C1 segment of cervical spinal cord (tissue), 14 donors: Measurements from ENCODE around the gene JPT2.
"Not testable (repeated sequence)": the region's sequence is repeated elsewhere in the genome, so short reads cannot be mapped to it uniquely, and the experiment has no call there.

ENCODE experiments used
- DNase-seq, 14 donors: peaks; one replicate each; lab custom pipeline; 2025; lab: John Stamatoyannopoulos, UW

JPT2 gene

DNA sequence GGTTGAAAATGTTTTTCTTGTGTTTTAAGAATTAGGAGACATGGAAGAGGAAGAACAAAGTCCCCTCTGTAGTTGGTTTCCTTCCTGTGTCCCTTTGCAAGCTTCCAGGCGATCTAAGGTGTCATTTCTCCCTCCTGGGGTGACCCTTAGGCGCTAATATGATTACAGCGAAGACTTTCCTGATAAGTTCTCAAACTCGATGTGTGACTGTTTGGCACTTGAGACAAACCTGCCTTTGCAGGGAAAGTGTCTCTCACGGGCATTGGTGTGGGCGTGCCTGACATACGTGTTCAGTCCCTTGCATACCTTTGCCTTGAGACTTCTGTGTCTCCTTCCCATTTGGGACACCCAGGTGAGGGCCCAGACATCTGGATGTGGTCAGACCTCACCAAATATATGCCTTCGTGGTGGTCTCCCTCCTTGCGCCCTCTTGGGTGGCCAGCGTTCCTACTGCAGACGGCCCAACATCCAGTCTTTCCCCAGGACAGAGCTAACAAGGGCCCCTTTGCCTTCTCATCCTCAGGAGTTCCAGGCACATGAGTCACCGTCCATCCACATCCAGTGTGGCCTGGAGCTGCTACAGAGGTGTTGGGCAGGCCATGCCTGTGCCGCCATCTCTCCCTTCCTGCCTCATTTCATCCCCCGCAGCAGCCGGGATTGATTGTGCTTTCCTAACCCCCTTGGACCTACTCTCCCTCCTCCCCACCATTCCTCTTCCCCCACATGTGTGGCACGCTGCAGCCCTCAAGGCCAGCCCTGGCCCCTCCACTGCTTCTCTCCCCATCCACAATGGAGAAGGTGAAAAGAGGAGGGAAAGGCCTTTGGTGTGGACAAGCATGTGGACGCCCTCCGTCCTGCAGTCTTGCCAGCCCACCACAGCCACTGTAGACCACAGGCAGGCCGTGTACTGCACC, 3.1 kb upstream of the JPT2 start:
- DNase-seq: no peak

GRCh38 chr16:1676661-1677060, 1.4 kb upstream of the JPT2 start:
- DNase-seq: peak in 1 of 14 donors; percentile 6

GRCh38 chr16:1677339-1677738, 740 bp upstream of the JPT2 start:
- peak in 2 of 14 donors; percentile 11 to 25 for DNase-seq

GRCh38 chr16:1678500-1679098, 520 bp downstream of the JPT2 start:
- DNase-seq: peak in 6 of 14 donors; percentile 7 to 47 (median 34)

DNA sequence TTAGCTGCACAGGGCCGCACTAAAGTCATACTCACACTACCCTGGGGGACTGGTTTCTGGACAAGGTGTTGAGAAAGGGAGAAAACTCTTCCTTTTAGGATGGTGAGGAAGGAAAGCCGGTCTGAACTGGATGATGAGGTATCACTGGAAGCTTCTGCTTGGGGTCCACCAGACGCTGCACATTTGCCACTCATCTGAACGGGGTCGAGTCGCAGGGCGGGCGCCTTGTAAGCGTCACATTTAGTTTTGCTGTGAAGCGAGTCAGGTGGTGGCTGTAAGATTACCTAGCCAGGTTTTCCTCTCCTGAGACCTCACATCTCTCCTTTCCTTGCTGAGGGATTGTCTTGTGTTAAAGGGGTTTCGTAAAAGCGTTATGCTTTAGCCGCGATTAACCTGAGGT, 2.3 kb downstream of the JPT2 start:
- peak in 1 of 14 donors; percentile 19 for DNase-seq

DNA sequence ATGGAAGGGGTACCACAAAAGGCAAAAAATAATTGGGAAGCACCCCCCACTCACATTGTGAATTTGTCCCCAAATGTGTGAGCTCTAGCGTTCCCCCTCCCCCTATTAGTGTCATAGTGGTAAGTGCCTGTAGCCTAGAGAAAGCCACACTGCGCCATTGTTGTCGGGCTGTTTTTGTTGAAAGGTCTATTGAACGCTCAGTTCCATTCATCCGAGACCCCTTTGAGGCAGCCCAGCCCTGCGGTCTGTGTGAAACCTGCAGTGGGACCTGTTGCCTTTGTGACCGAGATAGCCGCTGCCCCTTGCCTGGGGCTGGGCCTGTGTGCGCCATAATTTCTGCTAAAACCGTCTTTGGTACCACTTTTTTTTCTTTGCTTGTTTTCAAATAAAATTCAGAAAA, 3.0 kb downstream of the JPT2 start:
- DNase-seq: peak in 2 of 14 donors; percentile 8 to 17

DNA sequence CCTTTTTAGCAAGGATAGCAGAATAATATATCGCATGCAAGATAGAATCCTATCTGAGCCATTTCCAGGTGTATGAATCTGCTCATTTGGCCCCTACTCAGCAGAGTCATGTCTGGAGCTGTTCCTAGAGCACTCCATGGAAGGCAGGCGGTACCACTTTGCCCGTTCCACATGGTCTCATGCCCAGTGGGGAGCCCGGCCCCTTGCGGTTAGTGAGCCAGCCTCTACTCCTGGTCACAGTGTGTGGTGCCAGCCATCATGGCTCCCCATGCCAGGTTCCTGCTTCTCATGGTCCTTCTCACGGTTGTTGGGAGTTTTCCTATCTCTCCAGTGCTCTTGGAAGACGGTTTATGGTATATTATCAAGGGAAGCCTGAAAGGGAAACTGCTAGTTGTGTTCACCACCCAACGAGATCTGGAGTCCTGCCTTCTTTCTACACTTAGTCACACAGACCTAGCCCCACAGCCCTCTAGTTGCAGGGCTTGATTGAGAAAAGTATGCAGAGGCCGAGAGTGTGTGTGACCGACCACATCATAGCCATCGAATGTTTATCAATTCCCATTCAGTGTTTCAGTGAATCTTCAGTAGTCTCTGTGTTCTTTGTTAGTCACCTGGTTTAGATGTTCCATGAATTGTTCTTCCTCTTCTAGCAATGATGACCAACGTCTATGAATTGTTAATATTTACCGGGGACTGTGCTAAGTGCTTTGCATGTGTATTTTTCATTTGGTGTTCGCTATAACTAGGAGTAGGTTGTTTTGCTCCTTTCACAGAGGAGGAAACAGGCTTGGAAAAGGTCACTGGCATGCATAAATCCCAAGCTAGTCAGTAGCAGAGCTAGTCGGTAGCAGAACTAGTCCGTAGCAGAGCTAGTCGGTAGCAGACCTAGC, 9.6 kb downstream of the JPT2 start:
- DNase-seq: peak in 1 of 14 donors; percentile 75

DNA sequence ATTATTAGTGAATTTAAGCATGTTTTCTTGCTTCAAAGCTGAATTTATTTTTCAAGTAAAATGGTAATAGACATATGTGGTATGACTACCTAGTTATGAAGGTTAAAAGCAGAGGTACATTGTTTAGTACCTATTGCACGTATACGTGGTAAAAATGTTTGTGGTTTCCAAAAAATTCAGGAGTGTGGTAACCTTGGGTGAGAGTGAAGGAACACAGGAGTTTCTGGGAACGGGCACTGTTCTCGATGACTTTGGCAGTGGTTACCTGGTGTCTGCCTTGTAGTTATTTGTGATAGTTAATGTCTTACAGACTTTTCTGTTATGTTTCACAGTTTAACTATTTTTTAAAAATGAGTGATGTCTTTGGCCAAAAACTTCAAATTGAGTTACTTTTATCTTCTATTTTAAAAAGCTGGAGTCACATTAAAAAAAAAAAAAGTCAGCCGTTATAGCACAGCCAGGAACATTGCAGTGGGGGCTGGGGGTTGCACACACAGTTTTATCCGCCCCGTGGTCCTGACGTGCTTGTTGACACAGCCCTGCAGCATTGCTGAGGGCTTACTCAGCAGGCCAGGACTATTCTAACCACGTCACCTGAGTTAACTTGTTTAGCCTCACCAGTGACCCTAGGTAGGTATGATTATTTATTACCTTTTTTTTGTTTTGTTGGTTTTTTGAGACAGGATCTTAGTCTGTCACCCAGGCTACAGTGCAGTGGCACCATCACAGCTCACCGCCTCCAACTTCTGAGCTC, 10.9 kb downstream of the JPT2 start:
- no peak for DNase-seq

GRCh38 chr16:1689853-1690252, 11.8 kb downstream of the JPT2 start:
- DNase-seq: no peak

- DNase-seq: no peak
These were observed 12.7 kb downstream of the JPT2 start for GRCh38 chr16:1690810-1691209.

- no peak for DNase-seq
These were observed 13.2 kb downstream of the JPT2 start for GRCh38 chr16:1691276-1691675.

DNA sequence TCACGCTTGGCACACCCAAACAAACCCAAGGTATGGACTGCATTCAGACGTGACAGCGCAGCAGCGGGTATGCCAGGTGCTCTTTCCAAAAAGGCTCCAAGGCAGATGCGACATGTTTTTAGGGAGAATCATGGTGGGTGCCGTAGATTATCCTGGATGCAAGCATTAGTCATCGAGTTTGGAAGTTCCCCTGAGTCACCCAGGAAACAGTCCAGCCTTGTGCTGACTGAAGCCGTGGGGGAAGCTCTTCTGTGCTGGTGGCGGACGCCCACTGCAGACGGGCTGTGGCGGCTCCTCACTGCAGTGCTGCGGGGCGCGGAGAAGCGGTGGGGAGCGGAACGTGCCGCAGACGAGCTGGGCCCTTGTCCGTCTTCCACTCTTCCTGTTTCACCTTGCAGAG, 13.9 kb downstream of the JPT2 start:
- no peak for DNase-seq

- DNase-seq: no peak
These were observed 18.8 kb downstream of the JPT2 start for GRCh38 chr16:1696863-1697262.

DNA sequence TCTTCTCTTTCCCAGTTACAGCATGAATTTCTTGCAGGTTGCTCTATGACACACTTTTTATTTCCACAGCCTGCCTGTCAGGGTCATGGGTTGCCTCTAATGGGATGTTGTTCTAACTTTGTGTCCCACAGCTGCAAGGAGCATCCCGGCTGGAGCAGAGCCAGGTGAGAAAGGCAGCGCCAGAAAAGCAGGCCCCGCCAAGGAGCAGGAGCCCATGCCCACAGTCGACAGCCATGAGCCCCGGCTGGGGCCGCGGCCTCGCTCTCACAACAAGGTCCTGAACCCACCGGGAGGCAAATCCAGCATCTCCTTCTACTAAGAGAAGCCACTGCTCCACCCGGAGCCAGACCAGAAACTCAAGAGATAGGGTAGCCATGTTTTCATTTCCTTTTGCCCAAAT, 20.6 kb downstream of the JPT2 start:
- DNase-seq: no peak

- DNase-seq: no peak
These were observed 22.2 kb downstream of the JPT2 start for GRCh38 chr16:1700246-1700645.

DNA sequence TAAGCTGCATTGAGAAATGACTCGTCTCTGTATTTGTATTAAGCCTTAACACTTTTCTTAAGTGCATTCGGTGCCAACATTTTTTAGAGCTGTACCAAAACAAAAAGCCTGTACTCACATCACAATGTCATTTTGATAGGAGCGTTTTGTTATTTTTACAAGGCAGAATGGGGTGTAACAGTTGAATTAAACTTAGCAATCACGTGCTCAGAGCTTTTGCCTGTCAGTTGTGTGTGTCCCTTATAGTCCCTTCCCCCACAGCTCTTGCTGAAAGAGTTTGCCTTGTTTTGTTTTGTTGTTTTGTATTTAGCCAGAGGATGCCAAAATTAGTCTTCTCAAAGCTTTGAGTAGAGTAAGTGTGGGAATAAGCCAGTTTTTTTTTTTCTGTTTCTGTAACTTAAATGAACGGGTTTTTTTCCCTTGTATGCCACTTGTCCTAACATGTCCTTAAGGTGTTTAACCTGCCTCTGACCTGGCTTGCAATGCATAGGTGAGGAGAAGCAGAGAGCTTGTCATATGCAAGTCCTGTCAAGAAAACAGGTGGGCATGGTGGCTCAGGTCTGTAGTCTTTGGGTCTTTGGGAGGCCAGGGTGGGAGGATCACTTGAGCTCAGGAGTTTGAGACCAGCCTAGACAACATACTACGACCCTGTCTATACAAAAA, 23.3 kb downstream of the JPT2 start:
- no peak for DNase-seq

GRCh38 chr16:1705324-1705687, 27.2 kb downstream of the JPT2 start:
- DNase-seq: not testable (repeated sequence)

GRCh38 chr16:1705688-1706385, 27.8 kb downstream of the JPT2 start, which contains the start of gene MAPK8IP3:
TSS of gene MAPK8IP3 (plus strand) at chr16:1706195. CDS start at chr16:1706340, 145 bp downstream.
- DNase-seq: peak; percentile 57 to 97 (median 90)

- DNase-seq: no peak
These were observed 28.5 kb downstream of the JPT2 start for GRCh38 chr16:1706386-1707192.
